Neural progenitor cell (in vitro differentiated cells): ENCODE results near the gene POLR3G. TPM values are rescaled to one million over a fixed set of nuclear protein-coding genes. Genes with fewer than 3 reads are reported as not detected.

Experiments used
- DNase-seq: peaks from one replicate; pipeline ENCODE4 v3.0.0-alpha.2; 2016; ENCODE audit warnings: low spot score
- H2AFZ ChIP-seq: fragments of 200-600 bp; sonication (generic); replicated peaks from 2 replicates; pipeline ENCODE4 v1.6.1; 2016; ENCODE audit warnings: antibody characterized with exemption
- H3F3A ChIP-seq: fragments of 200-600 bp; sonication (generic); 2 replicates; pipeline ENCODE4 v1.6.1; 2016; ENCODE audit warnings: antibody characterized with exemption, low read depth
- H3K27ac ChIP-seq: fragments of 200-600 bp; sonication (generic); 2 replicates; pipeline ENCODE4 v1.5.1; 2016; ENCODE audit warnings: mild to moderate bottlenecking
- H3K27me3 ChIP-seq: fragments of 200-600 bp; sonication (generic); 2 replicates; pipeline ENCODE4 v1.6.1; 2016; ENCODE audit warnings: mild to moderate bottlenecking, moderate library complexity
- H3K36me3 ChIP-seq: fragments of 200-600 bp; sonication (generic); 2 replicates; pipeline ENCODE4 v1.5.1; 2016
- H3K4me1 ChIP-seq: fragments of 200-600 bp; sonication (generic); 2 replicates; pipeline ENCODE4 v1.6.1; 2016; ENCODE audit warnings: mixed run types
- H3K4me2 ChIP-seq: fragments of 200-600 bp; sonication (generic); 2 replicates; pipeline ENCODE4 v1.6.1; 2016
- H3K4me3 ChIP-seq: fragments of 200-600 bp; sonication (generic); 2 replicates; pipeline ENCODE4 v1.5.1; 2016
- H3K79me2 ChIP-seq: fragments of 200-600 bp; sonication (generic); 2 replicates; pipeline ENCODE4 v1.6.1; 2016; ENCODE audit warnings: low read depth
- H3K9ac ChIP-seq: fragments of 200-600 bp; sonication (generic); 2 replicates; pipeline ENCODE4 v1.6.1; 2016
- H3K9me3 ChIP-seq: fragments of 200-600 bp; sonication (generic); 2 replicates; pipeline ENCODE4 v1.5.1; 2016; ENCODE audit warnings: low read depth
- H4K20me1 ChIP-seq: fragments of 200-600 bp; sonication (generic); 2 replicates; pipeline ENCODE4 v1.6.1; 2016; ENCODE audit warnings: low read depth
- H3K27ac Mint-ChIP-seq: 3 replicates; pipeline ENCODE4 v1.8.0; 2021; ENCODE audit warnings: mixed read lengths
- H3K27me3 Mint-ChIP-seq: 2 replicates; pipeline ENCODE4 v1.8.0; 2022; ENCODE audit warnings: low read depth, mild to moderate bottlenecking, inconsistent platforms, moderate library complexity, mixed read lengths; ENCODE audit not compliant: insufficient read depth
- H3K36me3 Mint-ChIP-seq: 3 replicates; pipeline ENCODE4 v1.8.0; 2021; ENCODE audit warnings: mixed read lengths
- H3K4me1 Mint-ChIP-seq: 3 replicates; pipeline ENCODE4 v1.8.0; 2021; ENCODE audit warnings: mixed read lengths
- H3K4me3 Mint-ChIP-seq: 3 replicates; pipeline ENCODE4 v1.8.0; 2021; ENCODE audit warnings: mild to moderate bottlenecking, moderate library complexity, mixed read lengths
- H3K9me3 Mint-ChIP-seq: 3 replicates; pipeline ENCODE4 v1.8.0; 2020; ENCODE audit warnings: mixed read lengths
- CTCF ChIP-seq: fragments of 200-600 bp; sonication (generic); IDR thresholded peaks from 2 replicates; pipeline ENCODE4 v1.5.1; 2017; ENCODE audit warnings: antibody characterized with exemption, mild to moderate bottlenecking
- EZH2 ChIP-seq: fragments of 200-600 bp; sonication (generic); IDR thresholded peaks from 2 replicates; pipeline ENCODE4 v1.6.1; 2017; ENCODE audit warnings: antibody characterized with exemption, mild to moderate bottlenecking, moderate library complexity
- EZH2phosphoT487 ChIP-seq: fragments of 200-600 bp; sonication (generic); IDR thresholded peaks from 2 replicates; pipeline ENCODE4 v1.6.1; 2017; ENCODE audit warnings: antibody characterized with exemption
- total RNA-seq: library from RNA; depleted of rRNA; stranded (reverse); fragments of >200 nt; gene quantifications from 2 replicates; pipeline ENCODE4 v1.2.3, GENCODE V29; 2015; ENCODE audit warnings: low replicate concordance

The POLR3G gene
- total RNA-seq, 1 donor from 2014 or later, result 8.4 TPM

- TF ChIP-seq CTCF (no peak), EZH2 (no peak), EZH2phosphoT487 (no peak)
- peak overlapping the region; percentile 56 for H2AFZ ChIP-seq
Measured at GRCh38 chr5:90528601-90529193, 54.0 kb downstream of the POLR3G start.

GRCh38 chr5:90529194-90529938, 54.7 kb downstream of the POLR3G start, which contains the start of gene LYSMD3:
Gene LYSMD3, minus strand, starts transcription at chr5:90529584. Its CDS starts 4,295 bp downstream, at chr5:90525289.
- H3K79me2 ChIP-seq, result peaks cover 28% of the 10 kb centered on the region
- peak within 1 kb of the TSS; percentile 11 for H3K9ac ChIP-seq
- peaks cover 3% of the 10 kb centered on the region for H3F3A ChIP-seq
- H3K4me2 ChIP-seq, result peak within 1 kb of the TSS; percentile 94
- DNase-seq, result peak; percentile 97
- H3K36me3 Mint-ChIP-seq, result peaks cover 6% of the 10 kb centered on the region
- H2AFZ ChIP-seq, result peak within 1 kb of the TSS; percentile 98
- H4K20me1 ChIP-seq, result no peaks in the 10 kb centered on the region
- TF ChIP-seq CTCF, result no peak
- TF ChIP-seq EZH2phosphoT487, result no peak
- no peak for TF ChIP-seq EZH2
- H3K9me3 Mint-ChIP-seq, result no peaks in the 10 kb centered on the region
- peak within 1 kb of the TSS; percentile 95 for H3K27ac Mint-ChIP-seq
- no peaks in the 10 kb centered on the region for H3K27me3 Mint-ChIP-seq
- no peak within 1 kb of the TSS for H3K27ac ChIP-seq
- H3K4me1 ChIP-seq, result peaks cover 4% of the 10 kb centered on the region
- no peaks in the 10 kb centered on the region for H3K27me3 ChIP-seq
- H3K36me3 ChIP-seq, result no peaks in the 10 kb centered on the region
- no peaks in the 10 kb centered on the region for H3K9me3 ChIP-seq
- H3K4me3 Mint-ChIP-seq, result peak within 1 kb of the TSS; percentile 97
- H3K4me3 ChIP-seq, result peak within 1 kb of the TSS; percentile 91
- H3K4me1 Mint-ChIP-seq, result peaks cover 37% of the 10 kb centered on the region

More at GRCh38 chr5:90528601-90529193, 54.0 kb downstream of the POLR3G start:
- peaks cover 4% of the 10 kb centered on the region for H3K4me1 ChIP-seq
- peak overlapping the region; percentile 86 for H3K4me3 Mint-ChIP-seq
- H3K4me1 Mint-ChIP-seq, result peaks cover 32% of the 10 kb centered on the region
- H3K27me3 Mint-ChIP-seq, result no peaks in the 10 kb centered on the region
- H3K27ac ChIP-seq, result no peak overlapping the region
- peaks cover 8% of the 10 kb centered on the region for H3K36me3 Mint-ChIP-seq
- H3F3A ChIP-seq, result peaks cover 3% of the 10 kb centered on the region
- H3K9ac ChIP-seq, result peak overlapping the region; percentile 11
- no peaks in the 10 kb centered on the region for H3K27me3 ChIP-seq
- H3K9me3 Mint-ChIP-seq, result no peaks in the 10 kb centered on the region
- no peaks in the 10 kb centered on the region for H3K36me3 ChIP-seq
- H4K20me1 ChIP-seq, result no peaks in the 10 kb centered on the region
- H3K9me3 ChIP-seq, result no peaks in the 10 kb centered on the region
- H3K4me2 ChIP-seq, result peak overlapping the region; percentile 94
- H3K27ac Mint-ChIP-seq, result peak overlapping the region; percentile 23
- DNase-seq, result peak; percentile 21
- H3K79me2 ChIP-seq, result peaks cover 28% of the 10 kb centered on the region
- peak overlapping the region; percentile 91 for H3K4me3 ChIP-seq

- Histone ChIP-seq H3K9ac (no peak overlapping the region), H2AFZ (peak overlapping the region; percentile 98), H3K4me2 (peak overlapping the region; percentile 94), H3K4me3 (peak overlapping the region; percentile 91), H3K27ac (no peak overlapping the region), H3K4me1 (peaks cover 4% of the 10 kb centered on the region), H3K36me3 (no peaks in the 10 kb centered on the region), H3K9me3 (no peaks in the 10 kb centered on the region), H3F3A (peaks cover 3% of the 10 kb centered on the region), H3K27me3 (no peaks in the 10 kb centered on the region), H4K20me1 (no peaks in the 10 kb centered on the region), H3K79me2 (peaks cover 28% of the 10 kb centered on the region)
- H3K36me3 Mint-ChIP-seq, result peaks cover 3% of the 10 kb centered on the region
- peak; percentile 85 for DNase-seq
- H3K4me1 Mint-ChIP-seq, result peaks cover 42% of the 10 kb centered on the region
- peak overlapping the region; percentile 97 for H3K4me3 Mint-ChIP-seq
- H3K9me3 Mint-ChIP-seq, result no peaks in the 10 kb centered on the region
- TF ChIP-seq EZH2phosphoT487 (no peak), CTCF (peak; percentile 80)
- H3K27me3 Mint-ChIP-seq, result no peaks in the 10 kb centered on the region
- peak overlapping the region; percentile 95 for H3K27ac Mint-ChIP-seq
Measured at GRCh38 chr5:90529939-90530677, 55.4 kb downstream of the POLR3G start.
